Measurements from ENCODE around the gene ITPR2. TPM values are rescaled to one million over a fixed set of nuclear protein-coding genes. Genes with fewer than 3 reads are reported as not detected.
A peak's percentile ranks its signal among the peaks of the same experiment; 100 is the strongest.

Gene ITPR2
- total and polyA plus RNA-seq, 4 donors = 30.9 to 133 (median 73.2) TPM

GRCh38 chr12:26396402-26396801 lies 436.6 kb downstream of the ITPR2 start:
- H3K4me3 ChIP-seq (ENCODE audit: low read depth, low read length) = no peak overlapping the region
- 93% methylated on average over 3 of the region's 3 CpGs for WGBS (ENCODE audit: insufficient coverage)
- no peaks in the 10 kb centered on the region for H3K4me1 ChIP-seq (ENCODE audit: control insufficient read depth, insufficient read depth, low read length)
- H3K27ac ChIP-seq (ENCODE audit: low read depth, low read length) = no peak overlapping the region
- no peaks in the 10 kb centered on the region for H3K27me3 ChIP-seq (ENCODE audit: control insufficient read depth, insufficient read depth, low read length)
- no peaks in the 10 kb centered on the region for H3K9me3 ChIP-seq (ENCODE audit: control insufficient read depth, insufficient read depth, low read length)
- peaks cover 3% of the 10 kb centered on the region for H3K36me3 ChIP-seq (ENCODE audit: control insufficient read depth, insufficient read depth, low read length)
- DNase-seq (ENCODE audit: low read depth in 4 of 6, low spot score in 6 of 6) = no peak

- Histone ChIP-seq H3K4me1 (ENCODE audit: control insufficient read depth, insufficient read depth, low read length) (no peaks in the 10 kb centered on the region), H3K36me3 (ENCODE audit: control insufficient read depth, insufficient read depth, low read length) (peaks cover 5% of the 10 kb centered on the region), H3K27me3 (ENCODE audit: control insufficient read depth, insufficient read depth, low read length) (no peaks in the 10 kb centered on the region), H3K9me3 (ENCODE audit: control insufficient read depth, insufficient read depth, low read length) (no peaks in the 10 kb centered on the region), H3K4me3 (ENCODE audit: low read depth, low read length) (no peak overlapping the region), H3K27ac (ENCODE audit: low read depth, low read length) (no peak overlapping the region)
- no peak for DNase-seq (ENCODE audit: low read depth in 4 of 6, low spot score in 6 of 6)
- WGBS (ENCODE audit: insufficient coverage) = no CpG with 5 or more reads among the region's 1 CpG
Observed at GRCh38 chr12:26389343-26389742, 443.7 kb downstream of the ITPR2 start.

GRCh38 chr12:26384536-26384935 lies 448.5 kb downstream of the ITPR2 start:
- Histone ChIP-seq H3K4me1 (ENCODE audit: control insufficient read depth, insufficient read depth, low read length) (no peaks in the 10 kb centered on the region), H3K27ac (ENCODE audit: low read depth, low read length) (no peak overlapping the region), H3K9me3 (ENCODE audit: control insufficient read depth, insufficient read depth, low read length) (no peaks in the 10 kb centered on the region), H3K36me3 (ENCODE audit: control insufficient read depth, insufficient read depth, low read length) (peaks cover 5% of the 10 kb centered on the region), H3K4me3 (ENCODE audit: low read depth, low read length) (no peak overlapping the region), H3K27me3 (ENCODE audit: control insufficient read depth, insufficient read depth, low read length) (no peaks in the 10 kb centered on the region)
- WGBS (ENCODE audit: insufficient coverage) = 79% methylated on average over 1 of the region's 1 CpG
- no peak for DNase-seq (ENCODE audit: low read depth in 4 of 6, low spot score in 6 of 6)

- Histone ChIP-seq H3K4me1 (ENCODE audit: control insufficient read depth, insufficient read depth, low read length) (peaks cover 4% of the 10 kb centered on the region), H3K9me3 (ENCODE audit: control insufficient read depth, insufficient read depth, low read length) (no peaks in the 10 kb centered on the region), H3K36me3 (ENCODE audit: control insufficient read depth, insufficient read depth, low read length) (peaks cover 5% of the 10 kb centered on the region), H3K27ac (ENCODE audit: low read depth, low read length) (no peak overlapping the region), H3K4me3 (ENCODE audit: low read depth, low read length) (no peak overlapping the region), H3K27me3 (ENCODE audit: control insufficient read depth, insufficient read depth, low read length) (no peaks in the 10 kb centered on the region)
- 89% methylated on average over 1 of the region's 1 CpG for WGBS (ENCODE audit: insufficient coverage)
- no peak for DNase-seq (ENCODE audit: low read depth in 4 of 6, low spot score in 6 of 6)
Observed at GRCh38 chr12:26383041-26383440, 450.0 kb downstream of the ITPR2 start.

- Histone ChIP-seq H3K9me3 (ENCODE audit: control insufficient read depth, insufficient read depth, low read length) (no peaks in the 10 kb centered on the region), H3K36me3 (ENCODE audit: control insufficient read depth, insufficient read depth, low read length) (peaks cover 5% of the 10 kb centered on the region), H3K4me3 (ENCODE audit: low read depth, low read length) (no peak overlapping the region), H3K27me3 (ENCODE audit: control insufficient read depth, insufficient read depth, low read length) (no peaks in the 10 kb centered on the region), H3K4me1 (ENCODE audit: control insufficient read depth, insufficient read depth, low read length) (peaks cover 4% of the 10 kb centered on the region), H3K27ac (ENCODE audit: low read depth, low read length) (no peak overlapping the region)
- WGBS (ENCODE audit: insufficient coverage) = no CpG with 5 or more reads among the region's 1 CpG
- DNase-seq (ENCODE audit: low read depth in 4 of 6, low spot score in 6 of 6) = no peak
Observed at GRCh38 chr12:26380897-26381296, 452.1 kb downstream of the ITPR2 start.

GRCh38 chr12:26379777-26380467 lies 453.1 kb downstream of the ITPR2 start:
- H3K4me3 ChIP-seq (ENCODE audit: low read depth, low read length) = no peak overlapping the region
- H3K4me1 ChIP-seq (ENCODE audit: control insufficient read depth, insufficient read depth, low read length) = peaks cover 4% of the 10 kb centered on the region
- no peak for DNase-seq (ENCODE audit: low read depth in 4 of 6, low spot score in 6 of 6)
- H3K27ac ChIP-seq (ENCODE audit: low read depth, low read length) = no peak overlapping the region
- WGBS (ENCODE audit: insufficient coverage) = 96% methylated on average over 2 of the region's 2 CpGs
- peaks cover 2% of the 10 kb centered on the region for H3K36me3 ChIP-seq (ENCODE audit: control insufficient read depth, insufficient read depth, low read length)
- no peaks in the 10 kb centered on the region for H3K27me3 ChIP-seq (ENCODE audit: control insufficient read depth, insufficient read depth, low read length)
- H3K9me3 ChIP-seq (ENCODE audit: control insufficient read depth, insufficient read depth, low read length) = no peaks in the 10 kb centered on the region

GRCh38 chr12:26378711-26379110 lies 454.3 kb downstream of the ITPR2 start:
- Histone ChIP-seq H3K9me3 (ENCODE audit: control insufficient read depth, insufficient read depth, low read length) (no peaks in the 10 kb centered on the region), H3K27ac (ENCODE audit: low read depth, low read length) (peak overlapping the region; percentile 48), H3K4me1 (ENCODE audit: control insufficient read depth, insufficient read depth, low read length) (peaks cover 4% of the 10 kb centered on the region), H3K36me3 (ENCODE audit: control insufficient read depth, insufficient read depth, low read length) (no peaks in the 10 kb centered on the region), H3K27me3 (ENCODE audit: control insufficient read depth, insufficient read depth, low read length) (no peaks in the 10 kb centered on the region), H3K4me3 (ENCODE audit: low read depth, low read length) (no peak overlapping the region)
- WGBS (ENCODE audit: insufficient coverage) = 60% methylated on average over 1 of the region's 6 CpGs
- peak in 5 of 6 donors; percentile 27 to 74 (median 39) for DNase-seq (ENCODE audit: low read depth in 4 of 6, low spot score in 6 of 6)

- Histone ChIP-seq H3K9me3 (ENCODE audit: control insufficient read depth, insufficient read depth, low read length) (no peaks in the 10 kb centered on the region), H3K36me3 (ENCODE audit: control insufficient read depth, insufficient read depth, low read length) (no peaks in the 10 kb centered on the region), H3K27ac (ENCODE audit: low read depth, low read length) (no peak overlapping the region), H3K4me1 (ENCODE audit: control insufficient read depth, insufficient read depth, low read length) (peaks cover 4% of the 10 kb centered on the region), H3K27me3 (ENCODE audit: control insufficient read depth, insufficient read depth, low read length) (no peaks in the 10 kb centered on the region), H3K4me3 (ENCODE audit: low read depth, low read length) (no peak overlapping the region)
- WGBS (ENCODE audit: insufficient coverage) = no CpG with 5 or more reads among the region's 2 CpGs
- DNase-seq (ENCODE audit: low read depth in 4 of 6, low spot score in 6 of 6) = peak in 2 of 6 donors; percentile 35 to 59
Observed at GRCh38 chr12:26374934-26375680, 457.9 kb downstream of the ITPR2 start.

- 100% methylated on average over 4 of the region's 7 CpGs for WGBS (ENCODE audit: insufficient coverage)
Observed at GRCh38 chr12:26373606-26374495, 459.1 kb downstream of the ITPR2 start.

More at GRCh38 chr12:26373606-26374495, 459.1 kb downstream of the ITPR2 start:
- Histone ChIP-seq H3K27ac (ENCODE audit: low read depth, low read length) (no peak overlapping the region), H3K27me3 (ENCODE audit: control insufficient read depth, insufficient read depth, low read length) (no peaks in the 10 kb centered on the region), H3K9me3 (ENCODE audit: control insufficient read depth, insufficient read depth, low read length) (no peaks in the 10 kb centered on the region), H3K36me3 (ENCODE audit: control insufficient read depth, insufficient read depth, low read length) (no peaks in the 10 kb centered on the region), H3K4me3 (ENCODE audit: low read depth, low read length) (no peak overlapping the region), H3K4me1 (ENCODE audit: control insufficient read depth, insufficient read depth, low read length) (peaks cover 1% of the 10 kb centered on the region)
- no peak for DNase-seq (ENCODE audit: low read depth in 4 of 6, low spot score in 6 of 6)
